Central memory CD8-positive, alpha-beta T cell (primary cell): ENCODE measurements around the gene SERTAD2.

Experiments used
- ATAC-seq: fragments of 150-1000 bp; cut with Tn5 transposase; replicated peaks from 2 replicates; pipeline ENCODE4 v1.10.0; 2022; ENCODE audit warnings: mild to moderate bottlenecking, moderate FRiP score, moderate number of reproducible peaks; ENCODE audit not compliant: poor library complexity, severe bottlenecking; ENCODE audit errors: extremely low read depth
- DNase-seq, 2 donors: peaks; one replicate each; pipeline ENCODE4 v3.0.0; 2021; ENCODE audit warnings: low spot score in 2 of 2
- H3K27ac Mint-ChIP-seq: one replicate; pipeline ENCODE4 v1.8.0; 2022; ENCODE audit warnings: low read depth, mild to moderate bottlenecking, moderate library complexity, mixed read lengths
- H3K27me3 Mint-ChIP-seq: one replicate; pipeline ENCODE4 v1.8.0; 2022; ENCODE audit warnings: mixed read lengths
- H3K36me3 Mint-ChIP-seq: one replicate; pipeline ENCODE4 v1.8.0; 2022; ENCODE audit warnings: mild to moderate bottlenecking, moderate library complexity, mixed read lengths; ENCODE audit not compliant: insufficient read depth
- H3K4me1 Mint-ChIP-seq: one replicate; pipeline ENCODE4 v1.8.0; 2022; ENCODE audit warnings: mixed read lengths
- H3K4me3 Mint-ChIP-seq: one replicate; pipeline ENCODE4 v1.8.0; 2022; ENCODE audit warnings: mild to moderate bottlenecking, moderate library complexity, mixed read lengths
- H3K9me3 Mint-ChIP-seq: one replicate; pipeline ENCODE4 v1.8.0; 2022; ENCODE audit warnings: mixed read lengths

The SERTAD2 gene

GRCh38 chr2:64605026-64605471, 48.7 kb downstream of the SERTAD2 start:
- Mint-ChIP-seq H3K36me3 (peaks cover 6% of the 10 kb centered on the region), H3K4me1 (peaks cover 28% of the 10 kb centered on the region), H3K27me3 (no peaks in the 10 kb centered on the region), H3K9me3 (no peaks in the 10 kb centered on the region), H3K4me3 (no peak overlapping the region), H3K27ac (no peak overlapping the region)
- DNase-seq (no peak), ATAC-seq (no peak)

DNA sequence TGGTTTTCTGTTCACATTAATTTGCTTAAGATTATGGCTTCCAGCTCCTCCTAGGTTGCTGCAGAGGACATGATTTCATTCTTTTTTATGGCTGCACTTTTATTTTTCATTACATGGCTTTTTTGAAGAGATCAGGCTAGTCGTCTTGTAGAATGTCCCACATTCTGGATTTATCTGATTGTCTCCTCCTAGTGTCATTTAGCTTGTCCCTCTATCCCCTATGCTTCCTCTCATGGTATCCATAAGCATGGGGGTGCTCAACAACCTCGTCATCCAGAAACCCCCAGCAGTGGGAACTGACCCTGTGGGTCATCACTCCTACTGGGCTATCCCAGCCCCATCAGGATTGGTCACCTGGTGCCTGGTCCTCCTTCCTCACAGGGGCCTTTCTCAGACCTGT, 49.6 kb downstream of the SERTAD2 start:
- H3K27me3 Mint-ChIP-seq = no peaks in the 10 kb centered on the region
- no peak for DNase-seq
- peaks cover 35% of the 10 kb centered on the region for H3K4me1 Mint-ChIP-seq
- no peak overlapping the region for H3K4me3 Mint-ChIP-seq
- H3K36me3 Mint-ChIP-seq = peaks cover 4% of the 10 kb centered on the region
- H3K27ac Mint-ChIP-seq = no peak overlapping the region
- ATAC-seq = no peak
- no peaks in the 10 kb centered on the region for H3K9me3 Mint-ChIP-seq

- peaks cover 6% of the 10 kb centered on the region for H3K36me3 Mint-ChIP-seq
- ATAC-seq = no peak
- no peak for DNase-seq
Observed at GRCh38 chr2:64602436-64602835, 51.3 kb downstream of the SERTAD2 start.

DNA sequence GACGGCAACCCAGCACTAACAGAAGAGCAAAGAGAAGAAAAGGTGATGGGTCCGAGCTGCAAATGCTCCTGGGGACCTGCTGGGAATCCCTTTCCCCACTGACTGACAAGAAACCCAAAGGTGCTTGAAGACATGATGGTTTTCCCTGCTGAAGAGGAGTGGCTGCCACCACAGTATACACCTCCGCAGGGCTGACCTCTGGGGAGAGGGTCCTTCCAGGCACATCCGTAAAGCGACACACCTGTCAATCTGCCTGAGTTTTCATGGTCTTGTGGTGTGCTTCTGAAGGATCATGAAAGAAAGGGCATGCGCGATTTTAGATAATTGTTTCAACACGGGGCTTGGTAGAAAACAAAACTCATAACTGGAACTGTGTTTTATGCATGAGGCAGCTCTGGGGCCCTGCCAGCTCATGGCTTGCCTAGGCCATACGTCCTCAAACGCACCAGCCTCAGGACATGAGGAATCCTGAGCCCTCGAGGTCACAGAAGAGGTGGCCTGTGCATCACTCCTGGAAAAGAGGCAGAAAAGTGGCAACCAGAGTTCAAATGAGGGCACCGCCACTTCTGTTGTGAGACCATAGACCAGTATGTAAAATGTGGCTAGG, 51.8 kb downstream of the SERTAD2 start:
- ATAC-seq = no peak
- H3K9me3 Mint-ChIP-seq = no peaks in the 10 kb centered on the region
- no peaks in the 10 kb centered on the region for H3K27me3 Mint-ChIP-seq
- DNase-seq = no peak
- peaks cover 4% of the 10 kb centered on the region for H3K36me3 Mint-ChIP-seq
- peaks cover 19% of the 10 kb centered on the region for H3K4me1 Mint-ChIP-seq
- no peak overlapping the region for H3K27ac Mint-ChIP-seq
- no peak overlapping the region for H3K4me3 Mint-ChIP-seq

More at GRCh38 chr2:64602436-64602835, 51.3 kb downstream of the SERTAD2 start:
- peaks cover 24% of the 10 kb centered on the region for H3K4me1 Mint-ChIP-seq
- H3K27ac Mint-ChIP-seq = no peak overlapping the region
- H3K27me3 Mint-ChIP-seq = no peaks in the 10 kb centered on the region
- no peaks in the 10 kb centered on the region for H3K9me3 Mint-ChIP-seq
- no peak overlapping the region for H3K4me3 Mint-ChIP-seq

DNA sequence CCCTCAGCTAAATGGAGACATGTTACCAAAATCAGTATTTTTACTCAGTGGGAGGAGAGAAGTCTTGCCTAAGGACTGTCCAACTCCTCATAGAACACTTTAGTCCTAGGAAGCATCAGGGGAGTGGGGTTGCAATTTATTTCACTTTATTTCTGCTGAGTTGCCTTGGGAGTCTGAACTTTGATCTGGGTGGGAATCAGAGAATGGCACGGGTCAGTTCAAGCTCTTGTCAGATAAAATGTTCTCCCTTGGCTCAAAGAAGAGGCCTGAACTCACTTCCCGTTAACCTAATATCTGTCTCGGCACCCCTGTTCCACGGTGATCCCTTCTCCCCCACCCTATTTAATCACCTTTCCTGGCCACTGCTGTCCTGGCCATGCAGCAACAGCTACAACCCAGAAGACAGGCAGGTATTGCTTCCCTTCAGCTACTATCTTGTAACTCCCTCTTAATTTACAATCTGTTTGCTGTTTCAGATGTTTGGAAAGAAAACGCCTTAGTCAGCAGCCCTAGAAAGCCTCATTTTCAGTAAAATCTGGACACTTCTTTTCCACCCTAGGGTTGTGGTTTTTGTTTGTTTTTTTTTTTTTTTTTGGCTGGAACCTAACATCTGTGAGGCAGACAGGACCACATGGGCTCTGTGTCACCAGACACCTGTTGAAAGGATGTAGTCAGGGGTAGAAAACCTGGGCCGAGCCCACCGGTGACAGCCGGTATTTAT, 52.5 kb downstream of the SERTAD2 start:
- peaks cover 12% of the 10 kb centered on the region for H3K4me1 Mint-ChIP-seq
- no peaks in the 10 kb centered on the region for H3K9me3 Mint-ChIP-seq
- H3K27me3 Mint-ChIP-seq = no peaks in the 10 kb centered on the region
- DNase-seq (no peak), ATAC-seq (no peak)
- H3K27ac Mint-ChIP-seq = no peak overlapping the region
- H3K36me3 Mint-ChIP-seq = peaks cover 4% of the 10 kb centered on the region
- no peak overlapping the region for H3K4me3 Mint-ChIP-seq

- H3K9me3 Mint-ChIP-seq = no peaks in the 10 kb centered on the region
- no peaks in the 10 kb centered on the region for H3K27me3 Mint-ChIP-seq
- DNase-seq (no peak), ATAC-seq (no peak)
- H3K36me3 Mint-ChIP-seq = peaks cover 2% of the 10 kb centered on the region
- H3K4me3 Mint-ChIP-seq = no peak overlapping the region
- peaks cover 10% of the 10 kb centered on the region for H3K4me1 Mint-ChIP-seq
- no peak overlapping the region for H3K27ac Mint-ChIP-seq
Observed at GRCh38 chr2:64599469-64599868, 54.2 kb downstream of the SERTAD2 start.

DNA sequence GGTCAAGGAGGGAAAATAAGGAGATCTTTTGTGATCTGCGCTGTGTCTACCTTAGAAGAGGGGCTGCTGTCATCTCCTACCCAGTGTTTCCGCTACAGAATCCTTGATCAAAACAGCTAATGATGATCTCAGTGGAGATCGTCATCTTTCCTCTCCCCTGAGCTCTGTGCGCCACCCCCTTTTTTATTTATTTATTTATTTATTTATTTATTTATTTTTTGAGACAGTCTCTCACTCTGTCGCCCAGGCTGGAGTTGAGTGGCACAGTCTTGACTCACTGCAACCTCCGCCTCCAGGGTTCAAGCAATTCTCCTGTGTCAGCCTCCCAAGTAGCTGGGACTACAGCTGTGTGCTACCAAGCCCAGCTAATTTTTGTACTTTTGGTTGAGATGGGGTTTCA, 55.5 kb downstream of the SERTAD2 start:
- Mint-ChIP-seq H3K4me1 (peaks cover 10% of the 10 kb centered on the region), H3K27ac (no peak overlapping the region), H3K9me3 (no peaks in the 10 kb centered on the region), H3K4me3 (no peak overlapping the region), H3K27me3 (no peaks in the 10 kb centered on the region), H3K36me3 (peaks cover 2% of the 10 kb centered on the region)
- DNase-seq (no peak), ATAC-seq (no peak)

DNA sequence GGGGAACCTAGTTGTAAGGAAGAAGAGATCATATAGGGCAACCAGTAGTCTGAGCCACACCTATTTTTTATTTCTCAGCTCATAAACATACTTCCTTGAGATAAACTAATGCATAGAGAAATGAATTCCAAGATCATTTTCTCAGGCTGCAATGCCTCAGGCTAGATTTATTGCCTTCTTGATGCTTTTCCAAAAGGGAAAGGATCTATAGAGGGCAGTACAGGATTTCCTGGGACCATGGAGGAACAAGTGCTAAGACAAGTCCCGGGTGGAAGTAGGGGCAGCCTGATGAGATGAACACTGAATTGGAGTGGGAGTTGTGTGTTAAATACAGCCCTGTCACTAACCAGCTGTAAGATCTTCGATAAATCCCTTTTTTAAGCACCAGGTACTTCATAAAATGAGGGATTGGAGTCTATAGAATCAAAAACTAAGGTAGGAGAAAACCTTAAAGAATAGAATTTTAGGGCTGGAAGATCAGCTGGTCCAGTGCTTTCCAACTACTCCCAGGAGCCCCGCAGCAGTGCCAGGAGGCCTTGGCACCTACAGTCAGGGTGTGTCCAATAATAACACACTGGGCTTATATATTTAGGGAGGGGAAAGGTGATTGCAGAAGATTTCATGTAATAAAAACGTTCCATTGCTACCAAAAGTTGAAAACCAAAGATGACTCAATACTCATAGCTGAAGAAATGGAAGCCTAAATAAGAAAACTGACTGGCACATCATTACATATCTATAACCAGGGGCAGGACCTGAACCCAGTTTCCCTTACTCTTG, 58.1 kb downstream of the SERTAD2 start:
- DNase-seq (no peak), ATAC-seq (no peak)
- Mint-ChIP-seq H3K27ac (no peak overlapping the region), H3K4me3 (no peak overlapping the region), H3K27me3 (no peaks in the 10 kb centered on the region), H3K36me3 (peaks cover 12% of the 10 kb centered on the region), H3K9me3 (no peaks in the 10 kb centered on the region), H3K4me1 (peaks cover 10% of the 10 kb centered on the region)

GRCh38 chr2:64594226-64594989, 59.3 kb downstream of the SERTAD2 start:
- H3K4me3 Mint-ChIP-seq = no peak overlapping the region
- peaks cover 16% of the 10 kb centered on the region for H3K36me3 Mint-ChIP-seq
- no peak overlapping the region for H3K27ac Mint-ChIP-seq
- H3K27me3 Mint-ChIP-seq = no peaks in the 10 kb centered on the region
- peaks cover 5% of the 10 kb centered on the region for H3K4me1 Mint-ChIP-seq
- no peak for ATAC-seq
- no peaks in the 10 kb centered on the region for H3K9me3 Mint-ChIP-seq
- DNase-seq = no peak

DNA sequence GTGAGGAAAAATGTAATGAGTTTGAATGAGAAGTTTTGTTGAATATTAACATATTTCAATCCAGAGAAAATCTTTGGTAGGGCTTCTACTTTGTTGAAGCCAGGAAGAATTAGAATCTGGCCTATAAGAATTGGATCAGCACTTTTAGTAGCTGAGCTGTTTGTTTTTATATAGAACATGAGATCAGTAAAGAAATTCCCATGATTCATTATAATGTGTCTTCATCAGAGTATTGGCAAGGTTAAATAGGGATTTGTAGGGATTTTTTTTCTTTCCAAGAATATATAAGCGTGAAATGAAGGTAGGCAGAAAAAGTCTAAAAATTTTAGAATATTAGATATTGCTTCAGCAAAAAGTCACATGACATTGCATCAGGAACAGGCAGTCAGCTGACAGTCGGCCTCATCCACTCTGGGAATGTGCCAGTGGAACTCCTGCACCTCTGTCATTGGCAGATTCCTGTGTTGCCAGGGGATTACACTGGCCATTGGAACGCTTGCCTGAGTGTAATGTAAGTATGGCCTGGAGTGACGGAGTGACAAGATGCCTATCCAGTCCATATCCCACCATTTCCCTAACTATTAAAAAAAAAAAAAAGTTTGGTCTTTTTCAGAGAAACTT, 60.6 kb downstream of the SERTAD2 start:
- Mint-ChIP-seq H3K36me3 (peaks cover 17% of the 10 kb centered on the region), H3K4me3 (no peak overlapping the region), H3K9me3 (no peaks in the 10 kb centered on the region), H3K27me3 (no peaks in the 10 kb centered on the region), H3K27ac (no peak overlapping the region), H3K4me1 (no peaks in the 10 kb centered on the region)
- DNase-seq = no peak
- ATAC-seq = no peak

DNA sequence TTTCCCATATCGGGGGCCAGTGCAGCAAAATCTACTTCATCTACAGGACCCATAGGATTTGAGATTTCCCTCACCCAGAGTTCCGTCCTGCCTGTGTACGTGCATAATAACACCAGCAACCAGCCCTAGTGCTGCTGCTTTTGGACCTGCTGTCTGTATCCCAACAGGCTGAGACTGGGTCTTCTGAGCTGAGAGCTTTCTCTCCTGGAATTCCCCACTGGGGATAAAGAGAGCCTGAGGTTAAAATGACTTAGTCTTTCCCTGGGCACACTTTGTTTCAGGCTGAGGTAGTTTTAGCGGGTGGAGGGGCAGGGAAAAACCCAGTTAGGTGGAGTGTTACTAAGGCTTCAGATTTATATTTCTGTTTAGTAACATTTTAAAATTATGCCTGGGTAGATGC, 62.5 kb downstream of the SERTAD2 start:
- DNase-seq (no peak), ATAC-seq (no peak)
- H3K27ac Mint-ChIP-seq = no peak overlapping the region
- peaks cover 24% of the 10 kb centered on the region for H3K36me3 Mint-ChIP-seq
- H3K4me3 Mint-ChIP-seq = no peak overlapping the region
- no peaks in the 10 kb centered on the region for H3K27me3 Mint-ChIP-seq
- H3K4me1 Mint-ChIP-seq = no peaks in the 10 kb centered on the region
- no peaks in the 10 kb centered on the region for H3K9me3 Mint-ChIP-seq

- Mint-ChIP-seq H3K9me3 (no peaks in the 10 kb centered on the region), H3K4me1 (no peaks in the 10 kb centered on the region), H3K27ac (no peak overlapping the region), H3K27me3 (no peaks in the 10 kb centered on the region), H3K36me3 (peaks cover 31% of the 10 kb centered on the region), H3K4me3 (no peak overlapping the region)
- DNase-seq (no peak), ATAC-seq (no peak)
Observed at GRCh38 chr2:64587561-64587960, 66.2 kb downstream of the SERTAD2 start.
